ENCODE results near the gene SIPA1L2. TPM values are rescaled to one million over a fixed set of nuclear protein-coding genes. Genes with fewer than 3 reads are reported as not detected.

Gene SIPA1L2
- total RNA-seq, 1 experiment from 2014 or later = 12.5 TPM

DNA sequence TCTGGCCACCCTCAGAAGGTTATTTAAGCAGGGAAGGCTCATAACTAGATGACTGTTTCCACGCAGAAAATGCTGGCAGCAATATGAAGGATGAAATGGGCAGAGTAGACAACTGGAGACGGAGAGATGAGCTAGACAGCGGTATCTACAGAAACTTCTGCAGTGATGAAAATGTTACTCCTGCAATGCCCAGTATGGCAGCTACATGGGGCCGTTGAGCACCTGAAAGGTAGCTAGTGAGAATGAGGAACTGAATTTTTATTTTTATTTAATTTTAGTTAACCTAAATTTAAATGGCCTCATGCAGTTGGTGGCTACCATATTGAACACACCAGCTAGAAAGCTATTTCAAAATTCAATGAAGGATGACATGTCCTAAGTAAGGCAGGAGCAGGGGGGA, 27.3 kb downstream of the SIPA1L2 start:
- DNase-seq (ENCODE audit: low read depth, low spot score) = no peak
- Histone ChIP-seq H2AFZ (ENCODE audit: low read depth, low read length, poor library complexity, severe bottlenecking) (no peak overlapping the region), H3K36me3 (ENCODE audit: control insufficient read depth in 1 of 2, insufficient read depth in 2 of 2, low read length in 2 of 2) (no peaks in the 10 kb centered on the region), H4K20me1 (ENCODE audit: insufficient read depth) (no peaks in the 10 kb centered on the region), H3K9me3 (ENCODE audit: control insufficient read depth in 1 of 2, insufficient read depth in 1 of 2, low read depth in 1 of 2, low read length in 2 of 2) (no peaks in the 10 kb centered on the region), H3K79me2 (ENCODE audit: insufficient read depth, low read length) (no peaks in the 10 kb centered on the region), H3K4me2 (ENCODE audit: low read length) (no peak overlapping the region), H3K27me3 (ENCODE audit: insufficient read depth, low read length) (no peaks in the 10 kb centered on the region), H3K4me3 (replicated peaks in 1 of 2; ENCODE audit: low read depth in 1 of 2, low read length in 2 of 2) (no peak overlapping the region), H3K27ac (ENCODE audit: low read depth, low read length) (no peak overlapping the region), H3K9ac (ENCODE audit: low read length) (no peak overlapping the region), H3K9me2 (ENCODE audit: insufficient read depth) (no peaks in the 10 kb centered on the region), H3K4me1 (ENCODE audit: control insufficient read depth in 1 of 2, insufficient read depth in 2 of 2, low read length in 2 of 2) (peaks cover 0 to 4% of the 10 kb centered on the region in 2 experiments; a peak in 1 of 4 replicates)
- POLR2A ChIA-PET = no interaction called here
- CTCF ChIA-PET = interaction anchor here (0.7 to 1.0 kb wide), 6 partner anchors 9 to 145 kb away, joined by 3 to 4 read pairs (median 4); no protein-coding TSS in a partner anchor
- intact Hi-C loops (cut with micrococcal nuclease) = no loop called here
- TF ChIP-seq EZH2 (IDR thresholded peaks at IDR 0.05) (no peak), SIN3A (IDR thresholded peaks at IDR 0.05; ENCODE audit: low read depth) (no peak), ZNF274 (IDR thresholded peaks at IDR 0.05; ENCODE audit: low read depth, low read length) (no peak), POLR2A (IDR thresholded peaks at IDR 0.05; ENCODE audit: borderline replicate concordance, extremely low read depth, insufficient read depth, insufficient read length) (no peak), POLR2AphosphoS5 (IDR thresholded peaks at IDR 0.05; ENCODE audit: low read depth, low read length) (no peak), RAD21 (IDR thresholded peaks at IDR 0.05; ENCODE audit: low read depth) (peak; percentile 21; the same call in 1 of the 2 replicates)
- TF ChIP-seq, protein P1, sequence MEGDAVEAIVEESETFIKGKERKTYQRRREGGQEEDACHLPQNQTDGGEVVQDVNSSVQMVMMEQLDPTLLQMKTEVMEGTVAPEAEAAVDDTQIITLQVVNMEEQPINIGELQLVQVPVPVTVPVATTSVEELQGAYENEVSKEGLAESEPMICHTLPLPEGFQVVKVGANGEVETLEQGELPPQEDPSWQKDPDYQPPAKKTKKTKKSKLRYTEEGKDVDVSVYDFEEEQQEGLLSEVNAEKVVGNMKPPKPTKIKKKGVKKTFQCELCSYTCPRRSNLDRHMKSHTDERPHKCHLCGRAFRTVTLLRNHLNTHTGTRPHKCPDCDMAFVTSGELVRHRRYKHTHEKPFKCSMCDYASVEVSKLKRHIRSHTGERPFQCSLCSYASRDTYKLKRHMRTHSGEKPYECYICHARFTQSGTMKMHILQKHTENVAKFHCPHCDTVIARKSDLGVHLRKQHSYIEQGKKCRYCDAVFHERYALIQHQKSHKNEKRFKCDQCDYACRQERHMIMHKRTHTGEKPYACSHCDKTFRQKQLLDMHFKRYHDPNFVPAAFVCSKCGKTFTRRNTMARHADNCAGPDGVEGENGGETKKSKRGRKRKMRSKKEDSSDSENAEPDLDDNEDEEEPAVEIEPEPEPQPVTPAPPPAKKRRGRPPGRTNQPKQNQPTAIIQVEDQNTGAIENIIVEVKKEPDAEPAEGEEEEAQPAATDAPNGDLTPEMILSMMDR (IDR thresholded peaks at IDR 0.05 in 2 of 3, conservative IDR thresholded peaks at IDR 0.05 in 1 of 3; ENCODE audit: borderline replicate concordance in 1 of 3, insufficient read depth in 1 of 3, low read depth in 2 of 3, low read length in 2 of 3) = peak in 2 of 3 experiments; percentile 32 to 65; a peak in 3 of 6 replicates
- TF ChIP-seq, protein P2, sequence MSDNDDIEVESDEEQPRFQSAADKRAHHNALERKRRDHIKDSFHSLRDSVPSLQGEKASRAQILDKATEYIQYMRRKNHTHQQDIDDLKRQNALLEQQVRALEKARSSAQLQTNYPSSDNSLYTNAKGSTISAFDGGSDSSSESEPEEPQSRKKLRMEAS (IDR thresholded peaks at IDR 0.05) = no peak
- RAD21 ChIA-PET (ENCODE audit: low non-redundant PET in 1 of 2, low total read pairs in 2 of 2, uncharacterized antibody in 2 of 2, unreplicated experiment in 2 of 2) = no interaction called here
- peak; percentile 62; the same call in 1 of the 2 replicates for ATAC-seq
- no TSS peak for BruUV-seq (replicated peaks)

Measured in HCT116 (cell line).